GM19035 (cell line): Measurements from ENCODE around the gene PDIA5.

ENCODE experiments used
- ATAC-seq: cut with Tn5 transposase; IDR thresholded peaks from one replicate; pipeline ENCODE4 v1.9.1; 2021; ENCODE audit not compliant: unreplicated experiment

The PDIA5 gene

GRCh38 chr3:123039178-123039577 lies 27.6 kb upstream of the PDIA5 start:
- no peak for ATAC-seq

GRCh38 chr3:123042413-123042812 lies 24.4 kb upstream of the PDIA5 start:
- no peak for ATAC-seq

- ATAC-seq = no peak
Observed at GRCh38 chr3:123044981-123045763, 21.7 kb upstream of the PDIA5 start.

- no peak for ATAC-seq
Observed at GRCh38 chr3:123046262-123047061, 20.4 kb upstream of the PDIA5 start.

- ATAC-seq = no peak
Observed at GRCh38 chr3:123047062-123047319, 19.8 kb upstream of the PDIA5 start.

- ATAC-seq = no peak
Observed at GRCh38 chr3:123048480-123049237, 18.2 kb upstream of the PDIA5 start.

- ATAC-seq = no peak
Observed at GRCh38 chr3:123050666-123051065, 16.2 kb upstream of the PDIA5 start.

- no peak for ATAC-seq
Observed at GRCh38 chr3:123053107-123053506, 13.7 kb upstream of the PDIA5 start.

- no peak for ATAC-seq
Observed at GRCh38 chr3:123054109-123054778, 12.6 kb upstream of the PDIA5 start.

GRCh38 chr3:123054931-123055330 lies 11.9 kb upstream of the PDIA5 start:
- ATAC-seq = no peak

- ATAC-seq = no peak
Observed at GRCh38 chr3:123055352-123055751, 11.5 kb upstream of the PDIA5 start.

- no peak for ATAC-seq
Observed at GRCh38 chr3:123058505-123058904, 8.3 kb upstream of the PDIA5 start.

GRCh38 chr3:123060054-123060453 lies 6.8 kb upstream of the PDIA5 start:
- no peak for ATAC-seq

GRCh38 chr3:123061856-123062255 lies 5.0 kb upstream of the PDIA5 start:
- ATAC-seq = no peak

- no peak for ATAC-seq
Observed at GRCh38 chr3:123063034-123063433, 3.8 kb upstream of the PDIA5 start.

- no peak for ATAC-seq
Observed at GRCh38 chr3:123064506-123064905, 2.3 kb upstream of the PDIA5 start.

- no peak for ATAC-seq
Observed at GRCh38 chr3:123064914-123065313, 1.9 kb upstream of the PDIA5 start.

- ATAC-seq = no peak
Observed at GRCh38 chr3:123066599-123066895, 278 bp upstream of the PDIA5 start.

GRCh38 chr3:123067689-123068600 lies 1.1 kb downstream of the PDIA5 start:
- no peak for ATAC-seq

- ATAC-seq = no peak
Observed at GRCh38 chr3:123068601-123069381, 2.0 kb downstream of the PDIA5 start.
